HL-60 (cell line): Measurements from ENCODE around the gene ZNF622.

Experiments
- CTCF ChIP-seq: IDR thresholded peaks from one replicate; pipeline ENCODE4 v1.5.1; 2011; ENCODE audit warnings: low read length, control low read depth, inconsistent platforms; ENCODE audit not compliant: insufficient read depth
- GABPA ChIP-seq: IDR thresholded peaks from 2 replicates; pipeline ENCODE4 v1.6.1; 2012; ENCODE audit warnings: low read depth
- POLR2AphosphoS5 ChIP-seq: IDR thresholded peaks from 2 replicates; pipeline ENCODE4 v1.6.1; 2012; ENCODE audit warnings: low read depth
- REST ChIP-seq: IDR thresholded peaks from 2 replicates; pipeline ENCODE4 v1.6.1; 2012; ENCODE audit warnings: low read depth; ENCODE audit not compliant: insufficient replicate concordance
- SPI1 ChIP-seq: IDR thresholded peaks from 2 replicates; pipeline ENCODE4 v1.6.1; 2012; ENCODE audit warnings: low read depth, mild to moderate bottlenecking, borderline replicate concordance

- no peak for TF ChIP-seq CTCF
- TF ChIP-seq GABPA, result no peak
- TF ChIP-seq REST, result no peak
- no peak for TF ChIP-seq POLR2AphosphoS5
- TF ChIP-seq SPI1, result no peak
Measured at GRCh38 chr5:16505904-16506303, 40.3 kb upstream of the ZNF622 start.
